ENCODE results near the gene FANCM.

FANCM gene

DNA sequence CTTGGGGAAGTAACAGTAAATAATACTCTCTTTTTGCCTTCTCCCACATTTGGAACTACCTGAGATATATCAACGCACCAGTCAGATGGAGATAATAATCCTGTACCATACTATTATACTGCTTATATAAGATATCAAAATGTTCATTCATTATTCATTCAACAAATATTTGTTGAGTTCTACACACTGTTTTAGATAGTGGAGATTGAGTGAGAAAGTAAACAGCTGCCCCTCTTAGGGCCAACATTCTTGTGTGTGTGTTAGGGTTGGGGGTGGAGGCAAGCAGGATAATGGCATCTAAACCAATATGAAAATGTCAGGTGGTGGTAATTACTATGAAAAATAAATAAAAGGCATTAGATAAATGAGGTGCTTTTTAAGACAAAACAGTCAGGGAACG, 103.3 kb downstream of the FANCM start:
- DNase-seq = no peak

DNA sequence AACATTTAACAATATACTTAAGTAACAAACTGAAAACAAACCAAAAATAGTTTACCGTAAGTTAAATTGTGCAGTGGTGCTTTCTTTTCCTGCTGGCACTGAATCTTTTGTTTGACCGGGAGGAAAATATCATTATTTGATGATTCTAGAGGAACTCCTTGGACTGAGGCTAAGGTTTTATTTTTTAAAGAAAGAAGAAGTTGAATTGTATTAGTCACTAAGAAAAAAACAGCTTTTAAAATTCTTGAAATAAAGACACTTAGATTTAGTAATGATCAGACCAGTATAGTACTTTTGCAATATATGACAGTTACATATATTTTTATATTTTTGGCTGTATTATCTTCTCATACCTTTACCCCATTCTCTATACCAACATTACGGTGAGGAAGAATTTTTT, 107.0 kb downstream of the FANCM start:
- DNase-seq = no peak

DNA sequence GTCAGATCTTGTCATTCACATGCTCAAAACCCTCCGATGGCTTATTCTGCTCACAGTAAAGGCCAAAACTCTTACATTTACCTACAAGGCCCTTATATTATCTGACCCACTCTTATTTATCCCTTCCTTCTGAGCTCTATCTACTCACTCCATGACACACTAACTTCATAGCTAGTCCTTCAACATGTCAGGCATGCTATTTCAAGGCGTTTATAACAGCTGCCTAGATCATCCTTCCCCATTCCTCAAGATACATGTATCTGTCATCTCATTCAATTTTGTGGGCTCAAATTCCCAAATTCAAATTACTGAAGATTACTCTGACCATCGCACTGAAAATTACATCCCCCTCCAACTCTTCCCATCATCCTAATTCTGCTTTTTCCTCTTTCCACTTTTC, 110.4 kb downstream of the FANCM start:
- DNase-seq = no peak

DNA sequence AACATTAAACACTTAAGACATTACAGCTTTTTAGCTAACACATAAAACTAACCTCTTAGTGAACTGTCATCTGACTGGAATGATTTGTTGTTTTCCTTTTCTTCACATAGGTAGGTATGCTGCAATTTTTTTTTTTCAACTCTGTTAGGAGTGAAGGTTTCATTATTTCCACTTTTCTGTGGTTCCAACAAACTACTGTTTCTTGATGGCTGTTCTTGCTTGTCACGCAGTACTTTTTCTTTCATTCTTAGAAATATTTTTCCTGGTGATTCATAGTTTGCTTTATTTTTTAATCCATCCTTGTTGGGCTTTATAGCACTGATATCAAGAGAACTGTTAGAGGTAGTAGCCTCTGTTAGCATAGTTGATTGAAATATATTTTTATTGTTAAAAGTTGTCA, 111.0 kb downstream of the FANCM start:
- DNase-seq = no peak

DNA sequence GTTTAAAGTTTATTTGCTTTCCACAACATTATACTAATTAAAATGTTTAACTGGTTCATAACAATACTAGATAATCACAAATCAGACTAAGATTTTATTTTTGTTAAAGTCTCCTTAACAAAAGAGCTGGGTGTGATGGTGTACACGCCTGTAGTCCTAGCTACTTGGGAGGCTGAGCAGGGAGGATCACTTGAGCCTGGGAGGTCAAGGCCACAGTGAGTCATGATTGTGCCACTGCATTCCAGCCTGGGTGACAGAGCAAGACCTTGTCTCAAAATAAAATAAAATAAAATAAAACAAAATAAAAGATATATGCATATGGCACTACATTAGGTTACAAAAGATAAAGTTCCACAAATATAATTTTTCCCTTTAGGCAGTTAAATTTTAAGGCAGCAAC, 111.7 kb downstream of the FANCM start:
- no peak for DNase-seq

DNA sequence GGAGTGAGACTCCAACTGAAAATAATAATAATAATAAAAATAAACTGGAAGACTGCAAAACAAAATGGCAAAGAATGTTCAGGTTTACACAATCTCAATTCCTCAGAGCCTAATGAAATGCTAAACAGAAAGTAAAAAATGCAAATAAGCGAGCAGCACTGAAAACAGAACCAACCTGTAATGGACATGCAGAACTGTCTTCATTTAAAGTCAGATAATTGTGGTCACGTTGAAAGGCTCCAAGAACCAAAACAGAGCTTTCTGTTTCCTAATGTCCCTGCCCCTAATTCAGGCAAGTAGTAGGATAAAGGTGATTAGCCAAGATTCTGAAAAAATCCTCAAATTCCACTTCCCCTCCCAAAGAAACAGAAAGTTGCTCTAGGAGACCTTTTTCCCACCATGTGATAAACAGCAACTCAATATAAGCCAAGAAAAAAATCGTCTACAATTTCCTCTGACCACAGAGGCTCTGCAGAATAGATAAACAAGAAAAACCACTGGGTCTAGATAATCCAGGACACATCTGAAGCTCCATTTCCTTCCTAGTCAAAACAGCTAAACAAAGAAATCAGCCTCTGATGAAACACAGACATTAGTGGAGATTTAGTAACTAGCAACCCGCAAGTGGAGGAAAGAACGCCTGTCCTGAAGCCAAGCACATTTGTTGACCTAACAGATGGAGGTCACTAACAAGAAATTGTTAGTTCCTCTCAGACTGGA, 114.3 kb downstream of the FANCM start:
- no peak for DNase-seq
